ENCODE measurements around the gene IQCF6.

DNA sequence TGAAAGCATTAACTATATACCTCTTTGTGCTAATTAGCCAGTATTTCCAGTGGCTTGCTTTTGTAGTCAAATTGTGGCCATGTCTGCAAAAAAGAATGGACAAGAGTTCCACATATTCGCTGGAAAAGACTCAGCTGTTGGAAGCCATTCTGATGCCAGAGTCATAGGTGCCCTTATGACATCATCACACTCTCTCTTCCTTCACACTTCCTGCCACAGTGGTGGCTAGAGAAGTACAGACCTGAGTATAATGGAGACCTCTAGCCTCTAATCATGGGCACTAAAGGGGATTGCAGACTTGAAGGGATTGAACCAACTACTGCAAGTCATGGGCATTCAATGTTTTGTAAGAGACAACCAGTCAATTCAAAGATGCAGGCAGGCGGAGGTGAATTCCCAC, 38.3 kb upstream of the IQCF6 start:
- TF ChIP-seq, protein P1, sequence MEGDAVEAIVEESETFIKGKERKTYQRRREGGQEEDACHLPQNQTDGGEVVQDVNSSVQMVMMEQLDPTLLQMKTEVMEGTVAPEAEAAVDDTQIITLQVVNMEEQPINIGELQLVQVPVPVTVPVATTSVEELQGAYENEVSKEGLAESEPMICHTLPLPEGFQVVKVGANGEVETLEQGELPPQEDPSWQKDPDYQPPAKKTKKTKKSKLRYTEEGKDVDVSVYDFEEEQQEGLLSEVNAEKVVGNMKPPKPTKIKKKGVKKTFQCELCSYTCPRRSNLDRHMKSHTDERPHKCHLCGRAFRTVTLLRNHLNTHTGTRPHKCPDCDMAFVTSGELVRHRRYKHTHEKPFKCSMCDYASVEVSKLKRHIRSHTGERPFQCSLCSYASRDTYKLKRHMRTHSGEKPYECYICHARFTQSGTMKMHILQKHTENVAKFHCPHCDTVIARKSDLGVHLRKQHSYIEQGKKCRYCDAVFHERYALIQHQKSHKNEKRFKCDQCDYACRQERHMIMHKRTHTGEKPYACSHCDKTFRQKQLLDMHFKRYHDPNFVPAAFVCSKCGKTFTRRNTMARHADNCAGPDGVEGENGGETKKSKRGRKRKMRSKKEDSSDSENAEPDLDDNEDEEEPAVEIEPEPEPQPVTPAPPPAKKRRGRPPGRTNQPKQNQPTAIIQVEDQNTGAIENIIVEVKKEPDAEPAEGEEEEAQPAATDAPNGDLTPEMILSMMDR (conservative IDR thresholded peaks at IDR 0.05; ENCODE audit: low read length): no peak
- no peak for TF ChIP-seq EZH2phosphoT487 (IDR thresholded peaks at IDR 0.05; ENCODE audit: borderline replicate concordance)
